ENCODE data around the gene KNCN. TPM values are rescaled to one million over a fixed set of nuclear protein-coding genes. Genes with fewer than 3 reads are reported as not detected.

Gene KNCN
- total RNA-seq, 1 donor = not detected

DNA sequence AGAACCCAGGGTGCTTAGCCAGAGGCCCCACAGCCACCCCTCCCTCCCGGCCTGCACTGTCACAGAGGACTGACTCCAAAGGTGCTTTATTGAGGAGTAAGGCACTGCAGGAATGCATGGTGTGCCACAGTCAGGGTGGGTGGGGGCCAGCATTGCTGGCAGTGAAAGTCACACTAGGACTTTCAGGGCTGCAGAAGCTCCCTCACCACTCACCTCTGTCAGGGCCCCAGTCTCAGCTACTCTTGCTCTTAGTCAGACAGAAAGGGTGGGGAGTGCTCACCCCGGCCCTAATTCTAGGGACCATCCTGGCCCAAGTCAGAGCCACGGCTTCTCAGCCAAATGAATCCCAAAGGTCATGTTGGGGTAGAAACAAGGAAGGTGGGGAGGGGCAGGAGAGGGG is 19.4 kb downstream of the KNCN start:
- DNase-seq (ENCODE audit: low read depth) = no peak
- H3K4me3 ChIP-seq (ENCODE audit: low read depth, low read length) = no peak overlapping the region
- TF ChIP-seq, protein P1, sequence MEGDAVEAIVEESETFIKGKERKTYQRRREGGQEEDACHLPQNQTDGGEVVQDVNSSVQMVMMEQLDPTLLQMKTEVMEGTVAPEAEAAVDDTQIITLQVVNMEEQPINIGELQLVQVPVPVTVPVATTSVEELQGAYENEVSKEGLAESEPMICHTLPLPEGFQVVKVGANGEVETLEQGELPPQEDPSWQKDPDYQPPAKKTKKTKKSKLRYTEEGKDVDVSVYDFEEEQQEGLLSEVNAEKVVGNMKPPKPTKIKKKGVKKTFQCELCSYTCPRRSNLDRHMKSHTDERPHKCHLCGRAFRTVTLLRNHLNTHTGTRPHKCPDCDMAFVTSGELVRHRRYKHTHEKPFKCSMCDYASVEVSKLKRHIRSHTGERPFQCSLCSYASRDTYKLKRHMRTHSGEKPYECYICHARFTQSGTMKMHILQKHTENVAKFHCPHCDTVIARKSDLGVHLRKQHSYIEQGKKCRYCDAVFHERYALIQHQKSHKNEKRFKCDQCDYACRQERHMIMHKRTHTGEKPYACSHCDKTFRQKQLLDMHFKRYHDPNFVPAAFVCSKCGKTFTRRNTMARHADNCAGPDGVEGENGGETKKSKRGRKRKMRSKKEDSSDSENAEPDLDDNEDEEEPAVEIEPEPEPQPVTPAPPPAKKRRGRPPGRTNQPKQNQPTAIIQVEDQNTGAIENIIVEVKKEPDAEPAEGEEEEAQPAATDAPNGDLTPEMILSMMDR (IDR thresholded peaks at IDR 0.05; ENCODE audit: insufficient read depth, low read depth, low read length) = no peak

DNA sequence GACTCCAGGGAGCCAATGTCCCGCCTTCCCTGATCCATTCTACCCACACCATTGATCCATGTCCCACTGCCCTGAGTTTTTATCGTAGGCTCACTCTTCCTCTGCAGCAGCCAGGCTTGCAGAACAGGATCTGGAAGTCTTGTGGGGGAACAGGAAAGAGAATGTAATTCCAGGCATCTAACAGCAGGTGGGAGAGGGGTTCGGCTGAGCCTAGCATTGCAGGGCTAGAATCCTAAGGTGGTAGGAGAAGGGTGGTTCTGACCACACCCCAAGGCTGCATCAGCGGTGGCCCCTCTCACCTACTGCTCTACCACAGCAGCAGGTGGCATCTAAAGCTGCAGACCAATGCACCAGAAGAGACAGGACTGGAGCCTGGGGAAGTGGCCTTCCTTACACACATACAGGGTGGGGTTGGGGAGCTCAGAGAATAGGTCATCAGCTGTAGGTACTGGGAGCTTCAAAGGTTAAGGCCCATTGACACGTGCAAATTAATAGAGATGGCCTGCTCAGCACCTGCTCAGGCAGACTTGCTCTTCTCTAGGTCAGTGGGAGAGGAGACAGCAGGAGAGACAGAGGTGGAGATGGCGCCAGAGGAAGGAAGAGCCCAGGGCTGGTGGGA is 20.5 kb downstream of the KNCN start:
- TF ChIP-seq, protein P1 (IDR thresholded peaks at IDR 0.05; ENCODE audit: insufficient read depth, low read depth, low read length) = peak; percentile 15
- no peak overlapping the region for H3K4me3 ChIP-seq (ENCODE audit: low read depth, low read length)
- DNase-seq (ENCODE audit: low read depth) = no peak

DNA sequence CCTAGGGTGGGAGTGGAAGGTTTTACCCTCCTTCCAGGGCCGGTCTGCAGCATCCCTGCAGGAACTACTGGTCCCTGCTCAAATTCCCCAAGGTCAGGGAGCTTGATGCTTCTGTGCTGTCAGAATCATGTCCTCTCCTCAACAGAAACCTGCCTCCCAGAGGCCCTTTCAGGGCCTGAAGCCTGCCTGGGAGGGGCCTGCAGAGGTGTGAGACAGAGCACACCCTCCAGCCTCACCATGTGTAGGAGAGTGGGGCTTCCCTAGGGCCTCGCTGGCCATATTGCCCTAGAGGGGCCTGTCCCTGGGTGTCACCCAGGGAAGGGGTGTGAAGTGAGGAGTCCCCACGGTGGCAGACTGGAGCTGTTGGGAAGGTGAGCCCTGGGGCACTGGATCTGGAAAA is 21.1 kb downstream of the KNCN start:
- DNase-seq (ENCODE audit: low read depth) = no peak
- TF ChIP-seq, protein P1 (IDR thresholded peaks at IDR 0.05; ENCODE audit: insufficient read depth, low read depth, low read length) = no peak
- H3K4me3 ChIP-seq (ENCODE audit: low read depth, low read length) = no peak overlapping the region

DNA sequence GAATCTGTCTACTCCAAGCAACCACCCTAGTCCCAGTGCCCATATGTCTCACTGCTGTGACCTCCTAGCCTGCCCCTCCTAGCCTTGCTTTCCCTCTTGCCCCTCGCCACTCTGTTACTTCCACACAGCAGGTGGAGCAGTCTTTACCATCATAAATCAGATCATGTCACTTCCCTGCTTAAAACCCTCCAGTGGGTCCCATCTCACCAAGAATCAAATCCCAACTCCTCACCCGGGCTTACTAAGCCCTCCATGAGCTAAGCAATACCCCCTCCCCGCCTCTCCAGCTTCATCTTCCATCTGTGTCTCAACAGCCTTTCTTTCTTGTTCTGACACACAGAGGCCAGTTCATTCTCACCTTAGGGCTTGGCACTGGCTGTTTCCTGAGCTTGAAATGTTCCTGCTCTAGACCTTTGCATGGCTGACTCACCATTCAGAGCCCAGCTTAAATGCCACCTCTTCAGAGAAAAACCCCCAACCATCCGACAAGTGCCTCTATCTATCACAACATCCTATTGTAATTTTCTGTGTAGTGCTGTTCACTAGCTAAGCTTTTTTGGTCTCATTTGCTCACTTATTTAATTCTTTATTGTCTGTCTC is 22.3 kb downstream of the KNCN start:
- DNase-seq (ENCODE audit: low read depth) = no peak
- H3K4me3 ChIP-seq (ENCODE audit: low read depth, low read length) = no peak overlapping the region
- TF ChIP-seq, protein P1 (IDR thresholded peaks at IDR 0.05; ENCODE audit: insufficient read depth, low read depth, low read length) = no peak

DNA sequence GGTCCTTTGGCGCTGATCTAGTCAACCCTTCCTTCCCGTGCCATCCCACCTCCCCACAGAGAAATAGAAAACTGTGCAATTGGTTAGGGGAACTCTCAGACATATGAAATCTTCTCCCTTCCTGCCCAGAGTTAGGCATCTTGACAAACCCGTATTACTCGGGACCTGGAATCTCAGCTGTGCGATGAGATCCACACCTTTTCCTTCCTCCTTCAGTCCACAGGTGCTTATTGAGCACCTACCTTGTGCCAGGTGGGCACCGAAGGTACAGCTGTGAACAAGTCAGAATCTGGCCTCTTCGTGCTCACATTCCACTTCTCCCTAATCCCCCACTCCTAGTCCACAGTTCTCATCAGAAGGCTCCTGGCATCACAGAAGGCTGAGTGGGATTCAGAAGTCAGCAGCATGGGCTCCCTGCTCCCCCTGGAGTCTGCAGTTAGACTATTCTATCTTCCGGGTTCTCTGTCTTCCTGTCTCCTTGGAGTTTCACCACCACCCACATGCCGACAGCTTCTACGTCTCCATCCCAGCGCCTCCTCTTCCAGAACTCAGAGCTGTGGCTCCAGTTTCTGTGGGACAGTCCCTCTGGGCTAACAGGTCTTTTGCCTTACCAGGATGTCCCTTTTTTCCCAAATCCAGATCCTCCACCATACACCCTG is 23.0 kb downstream of the KNCN start:
- TF ChIP-seq, protein P1 (IDR thresholded peaks at IDR 0.05; ENCODE audit: insufficient read depth, low read depth, low read length) = peak; percentile 14
- H3K4me3 ChIP-seq (ENCODE audit: low read depth, low read length) = no peak overlapping the region
- DNase-seq (ENCODE audit: low read depth) = peak; percentile 14

DNA sequence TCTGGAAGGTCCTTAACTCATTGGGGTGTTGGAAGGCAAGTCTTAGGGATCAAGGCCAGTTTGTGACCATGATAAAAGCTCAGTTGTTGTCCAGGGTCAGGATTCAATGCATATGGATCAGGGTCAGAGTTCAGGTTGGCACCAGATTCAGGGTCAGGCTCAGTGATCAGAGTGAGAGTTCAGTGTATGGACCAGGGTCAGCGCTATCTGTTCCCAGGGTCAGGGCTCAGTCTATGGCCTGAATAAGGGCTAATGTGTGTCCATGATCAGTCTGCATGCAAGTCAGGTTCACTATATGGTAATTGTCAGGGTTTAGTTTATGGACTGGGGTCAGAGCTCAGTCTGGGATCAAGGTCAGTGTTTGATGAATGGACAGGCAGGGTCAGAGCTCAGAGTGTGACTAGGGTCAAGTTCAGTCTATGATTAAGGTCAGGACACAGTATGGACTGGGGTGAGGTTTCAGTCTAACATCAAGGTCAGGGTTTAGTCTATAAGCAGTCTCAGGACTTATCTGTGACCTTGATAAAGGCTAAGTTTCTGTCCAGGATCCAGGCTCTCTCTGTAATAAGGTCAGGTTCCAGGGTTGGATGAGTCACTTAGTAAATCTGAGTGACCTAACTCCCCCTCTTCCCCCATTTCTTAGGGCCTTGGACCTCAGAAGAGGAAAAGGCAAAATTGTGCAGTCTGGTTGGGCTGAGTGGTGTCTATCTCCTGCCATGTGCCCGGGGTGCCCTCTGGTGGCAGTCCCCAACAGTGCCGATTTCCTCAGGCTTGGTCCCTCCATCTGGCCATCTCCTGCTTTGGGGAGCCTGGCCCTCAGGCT is 23.8 kb downstream of the KNCN start:
- TF ChIP-seq, protein P1 (IDR thresholded peaks at IDR 0.05; ENCODE audit: insufficient read depth, low read depth, low read length) = peak; percentile 90
- peak; percentile 68 for DNase-seq (ENCODE audit: low read depth)
- H3K4me3 ChIP-seq (ENCODE audit: low read depth, low read length) = no peak overlapping the region
